Muscle layer of colon (tissue), 2 donors: ENCODE measurements around the gene DCHS1.

Experiments
- H3K27ac ChIP-seq: one replicate; pipeline ENCODE4 v1.7.0; 2013; ENCODE audit warnings: low read depth, mild to moderate bottlenecking, low read length, moderate library complexity
- H3K27me3 ChIP-seq, 2 donors: one replicate each; pipeline ENCODE4 v1.7.0; 2013; ENCODE audit warnings: low read length in 2 of 2, mild to moderate bottlenecking in 2 of 2; ENCODE audit not compliant: insufficient read depth in 2 of 2, control insufficient read depth in 1 of 2
- H3K36me3 ChIP-seq: one replicate; pipeline ENCODE4 v1.7.0; 2013; ENCODE audit warnings: mild to moderate bottlenecking, low read length; ENCODE audit not compliant: insufficient read depth
- H3K4me1 ChIP-seq: one replicate; pipeline ENCODE4 v1.7.0; 2013; ENCODE audit warnings: mild to moderate bottlenecking, low read length; ENCODE audit not compliant: insufficient read depth
- H3K4me3 ChIP-seq, 2 donors: one replicate each; pipeline ENCODE4 v1.7.0; 2013; ENCODE audit warnings: low read length in 2 of 2, low read depth in 1 of 2, mild to moderate bottlenecking in 1 of 2, moderate library complexity in 1 of 2
- H3K9ac ChIP-seq: one replicate; pipeline ENCODE4 v1.7.0; 2013; ENCODE audit warnings: low read length
- H3K9me3 ChIP-seq: one replicate; pipeline ENCODE4 v1.7.0; 2013; ENCODE audit warnings: mild to moderate bottlenecking, low read length
- donor health status: abdominal sarcoma.
- donor health status: Adenocarcinoma of cecum.

The DCHS1 gene

GRCh38 chr11:6574816-6575715, 80.5 kb downstream of the DCHS1 start:
- H3K4me3 ChIP-seq, result no peak overlapping the region

GRCh38 chr11:6572215-6572614, 83.4 kb downstream of the DCHS1 start:
- Histone ChIP-seq H3K4me3 (peak overlapping the region in 1 of 2 donors; percentile 18), H3K9me3 (no peaks in the 10 kb centered on the region), H3K27me3 (no peaks in the 10 kb centered on the region), H3K9ac (no peak overlapping the region), H3K4me1 (peaks cover 40% of the 10 kb centered on the region), H3K36me3 (no peaks in the 10 kb centered on the region), H3K27ac (no peak overlapping the region)

More at GRCh38 chr11:6574816-6575715, 80.5 kb downstream of the DCHS1 start:
- Histone ChIP-seq H3K27me3 (no peaks in the 10 kb centered on the region), H3K9me3 (no peaks in the 10 kb centered on the region), H3K9ac (no peak overlapping the region), H3K27ac (peak overlapping the region; percentile 30), H3K36me3 (no peaks in the 10 kb centered on the region), H3K4me1 (peaks cover 42% of the 10 kb centered on the region)

DNA sequence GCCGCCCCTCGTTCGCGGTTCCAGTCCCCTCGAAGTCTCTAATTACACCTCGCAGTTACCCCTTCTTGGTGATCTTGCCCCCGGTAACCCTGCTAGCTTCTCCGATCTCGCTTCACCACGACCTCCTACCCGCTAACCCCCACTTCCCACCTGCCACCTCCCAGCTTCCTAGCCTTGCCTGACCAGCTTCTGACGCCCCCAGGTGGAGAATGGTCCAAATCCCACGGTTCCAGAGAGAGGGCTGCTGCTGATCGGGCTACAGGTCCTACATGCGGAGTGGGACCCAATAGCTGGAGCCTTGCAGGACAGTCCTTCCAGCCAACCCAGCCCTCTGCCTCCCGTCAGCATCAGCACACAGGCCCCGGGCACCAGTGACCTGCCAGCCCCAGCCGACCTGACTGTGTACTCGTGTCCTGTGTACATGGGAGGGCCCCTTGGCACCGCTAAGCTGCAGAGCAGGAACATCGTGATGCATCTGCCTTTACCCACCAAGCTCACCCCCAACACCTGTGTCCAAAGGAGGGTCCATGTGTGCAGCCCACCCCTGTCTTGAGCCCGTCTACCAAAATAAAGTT, 84.1 kb downstream of the DCHS1 start:
- peak overlapping the region in 1 of 2 donors; percentile 18 for H3K4me3 ChIP-seq
- H3K9me3 ChIP-seq, result no peaks in the 10 kb centered on the region
- H3K27me3 ChIP-seq, result no peaks in the 10 kb centered on the region
- H3K4me1 ChIP-seq, result peaks cover 33% of the 10 kb centered on the region
- no peaks in the 10 kb centered on the region for H3K36me3 ChIP-seq
- H3K9ac ChIP-seq, result no peak overlapping the region
- no peak overlapping the region for H3K27ac ChIP-seq
